ENCODE measurements around the gene LINC00305.

DNA sequence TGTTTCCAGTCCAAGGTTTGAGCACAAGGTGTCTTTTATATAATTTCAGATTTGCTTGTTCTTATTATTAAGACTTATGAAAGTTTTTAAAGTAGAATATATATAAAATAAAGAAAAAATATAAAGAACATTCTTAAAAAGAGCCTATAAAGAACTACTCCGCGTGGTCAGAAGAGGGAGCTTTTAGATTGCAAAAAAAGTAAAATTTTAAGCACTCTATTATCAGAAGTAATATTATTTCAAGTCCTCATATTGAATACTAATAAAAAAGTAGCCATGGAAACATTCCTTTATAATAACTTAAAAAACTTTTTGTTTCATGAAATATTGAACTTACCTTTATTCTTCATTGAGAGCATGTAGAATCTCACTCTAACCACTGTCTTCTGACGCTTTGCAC lies 51.4 kb downstream of the LINC00305 start:
- TF ChIP-seq, protein P1, sequence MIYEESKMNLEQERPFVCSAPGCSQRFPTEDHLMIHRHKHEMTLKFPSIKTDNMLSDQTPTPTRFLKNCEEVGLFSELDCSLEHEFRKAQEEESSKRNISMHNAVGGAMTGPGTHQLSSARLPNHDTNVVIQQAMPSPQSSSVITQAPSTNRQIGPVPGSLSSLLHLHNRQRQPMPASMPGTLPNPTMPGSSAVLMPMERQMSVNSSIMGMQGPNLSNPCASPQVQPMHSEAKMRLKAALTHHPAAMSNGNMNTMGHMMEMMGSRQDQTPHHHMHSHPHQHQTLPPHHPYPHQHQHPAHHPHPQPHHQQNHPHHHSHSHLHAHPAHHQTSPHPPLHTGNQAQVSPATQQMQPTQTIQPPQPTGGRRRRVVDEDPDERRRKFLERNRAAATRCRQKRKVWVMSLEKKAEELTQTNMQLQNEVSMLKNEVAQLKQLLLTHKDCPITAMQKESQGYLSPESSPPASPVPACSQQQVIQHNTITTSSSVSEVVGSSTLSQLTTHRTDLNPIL (CRISPR knock-in tag; IDR thresholded peaks at IDR 0.05; ENCODE audit: low read depth): no peak
- TF ChIP-seq ZFP3 (CRISPR knock-in tag; IDR thresholded peaks at IDR 0.05): no peak
- TF ChIP-seq, protein P2, sequence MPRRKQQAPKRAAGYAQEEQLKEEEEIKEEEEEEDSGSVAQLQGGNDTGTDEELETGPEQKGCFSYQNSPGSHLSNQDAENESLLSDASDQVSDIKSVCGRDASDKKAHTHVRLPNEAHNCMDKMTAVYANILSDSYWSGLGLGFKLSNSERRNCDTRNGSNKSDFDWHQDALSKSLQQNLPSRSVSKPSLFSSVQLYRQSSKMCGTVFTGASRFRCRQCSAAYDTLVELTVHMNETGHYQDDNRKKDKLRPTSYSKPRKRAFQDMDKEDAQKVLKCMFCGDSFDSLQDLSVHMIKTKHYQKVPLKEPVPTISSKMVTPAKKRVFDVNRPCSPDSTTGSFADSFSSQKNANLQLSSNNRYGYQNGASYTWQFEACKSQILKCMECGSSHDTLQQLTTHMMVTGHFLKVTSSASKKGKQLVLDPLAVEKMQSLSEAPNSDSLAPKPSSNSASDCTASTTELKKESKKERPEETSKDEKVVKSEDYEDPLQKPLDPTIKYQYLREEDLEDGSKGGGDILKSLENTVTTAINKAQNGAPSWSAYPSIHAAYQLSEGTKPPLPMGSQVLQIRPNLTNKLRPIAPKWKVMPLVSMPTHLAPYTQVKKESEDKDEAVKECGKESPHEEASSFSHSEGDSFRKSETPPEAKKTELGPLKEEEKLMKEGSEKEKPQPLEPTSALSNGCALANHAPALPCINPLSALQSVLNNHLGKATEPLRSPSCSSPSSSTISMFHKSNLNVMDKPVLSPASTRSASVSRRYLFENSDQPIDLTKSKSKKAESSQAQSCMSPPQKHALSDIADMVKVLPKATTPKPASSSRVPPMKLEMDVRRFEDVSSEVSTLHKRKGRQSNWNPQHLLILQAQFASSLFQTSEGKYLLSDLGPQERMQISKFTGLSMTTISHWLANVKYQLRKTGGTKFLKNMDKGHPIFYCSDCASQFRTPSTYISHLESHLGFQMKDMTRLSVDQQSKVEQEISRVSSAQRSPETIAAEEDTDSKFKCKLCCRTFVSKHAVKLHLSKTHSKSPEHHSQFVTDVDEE (CRISPR knock-in tag; IDR thresholded peaks at IDR 0.05): no peak
- no peak for TF ChIP-seq ESRRG (CRISPR knock-in tag; IDR thresholded peaks at IDR 0.05)
